TTC549 (cell line): ENCODE data around the gene GFM2.
"Not testable (repeated sequence)": the region's sequence is repeated elsewhere in the genome, so short reads cannot be mapped to it uniquely, and the experiment has no call there.

Experiments used
- FAIRE-seq: peaks from 2 replicates; lab custom pipeline; 2012; peaks lifted over from hg19 to GRCh38; lab: Jason Lieb, UNC

GFM2 gene

DNA sequence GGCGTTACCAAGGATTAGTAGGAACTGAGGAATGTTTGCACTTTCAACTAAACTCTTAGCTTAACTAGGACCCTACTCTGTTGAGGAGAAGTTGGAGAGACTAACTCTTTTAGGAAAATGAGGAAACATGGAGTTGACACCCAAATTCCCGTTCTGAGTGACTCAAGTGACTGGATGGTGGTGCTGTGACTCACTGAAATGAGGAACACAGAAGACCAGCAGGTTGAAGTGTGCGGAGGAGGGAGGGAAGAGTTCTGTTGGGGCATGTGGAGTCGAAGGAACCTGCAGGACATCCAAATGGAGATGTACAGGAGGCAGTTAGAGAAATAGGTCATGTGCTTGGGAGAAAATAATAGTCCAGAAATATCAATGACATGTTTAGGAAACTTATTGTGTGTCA lies 73.7 kb downstream of the GFM2 start:
- no peak for FAIRE-seq

DNA sequence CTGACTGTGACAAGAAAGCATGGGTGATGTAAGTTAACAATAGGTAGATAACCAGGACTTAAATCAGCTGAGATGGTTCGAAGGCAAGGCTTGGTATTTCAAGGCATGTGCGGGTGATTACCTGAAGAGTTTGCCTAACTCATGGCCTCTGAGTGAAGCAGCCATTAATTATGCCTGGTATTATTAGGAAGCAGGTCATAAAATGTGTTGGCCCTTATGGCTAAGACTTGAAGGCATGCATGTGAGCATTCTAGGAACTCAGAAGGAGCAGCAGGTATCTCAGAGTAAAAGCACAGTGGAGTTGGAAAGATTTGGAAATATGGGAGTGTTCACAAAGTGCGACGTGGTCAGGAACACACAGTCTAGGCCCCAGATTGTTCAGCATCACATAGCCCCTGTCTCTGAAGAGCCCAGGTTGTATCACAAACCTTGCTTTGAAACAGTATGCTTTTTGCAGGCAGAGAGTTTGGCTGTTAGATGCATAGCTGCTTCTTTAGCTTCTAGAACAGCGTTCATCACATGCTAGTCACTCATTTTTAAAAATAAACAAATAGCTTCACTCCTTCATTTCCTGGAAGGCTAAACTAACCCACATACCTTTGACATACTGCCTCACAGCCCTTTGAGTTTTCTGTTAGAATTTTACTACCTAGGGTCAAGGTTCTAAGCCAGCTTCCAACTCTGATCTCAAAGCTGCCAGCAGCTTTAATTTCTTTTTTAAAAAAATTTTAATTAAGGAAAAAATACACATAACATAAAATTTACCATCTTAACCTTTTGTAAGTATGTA lies 79.8 kb downstream of the GFM2 start:
- FAIRE-seq, result no peak

DNA sequence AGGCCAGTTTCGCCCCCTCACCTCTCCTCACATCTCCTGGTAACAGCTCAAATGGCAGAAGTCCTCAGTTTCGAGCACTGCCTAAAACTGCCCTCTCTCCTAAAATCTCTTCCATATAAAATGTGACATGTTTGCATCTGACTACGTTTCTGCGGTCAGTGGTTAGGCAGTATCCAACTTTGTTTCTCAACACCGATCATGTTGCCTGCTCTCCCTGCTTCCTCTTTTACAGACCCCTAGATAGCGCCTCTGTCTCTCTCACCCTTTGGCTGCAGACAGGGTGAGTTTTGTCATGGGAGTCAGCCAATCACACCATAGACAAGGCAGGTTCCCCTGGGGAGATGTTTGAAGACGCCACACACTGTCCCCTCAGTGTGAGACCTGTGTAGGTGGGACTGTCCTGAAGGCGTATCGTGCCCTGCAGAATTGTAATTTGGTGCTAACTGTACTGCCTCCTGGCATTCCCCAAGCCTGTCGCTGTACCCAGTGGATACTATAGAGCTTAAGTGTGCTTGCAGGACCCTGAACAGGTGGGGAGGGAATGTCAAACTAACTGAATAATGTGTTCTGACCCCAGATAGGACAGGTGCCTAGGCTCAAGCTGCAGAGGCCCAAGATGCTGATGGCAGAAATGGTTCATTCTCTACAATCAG lies 80.8 kb downstream of the GFM2 start:
- no peak for FAIRE-seq

DNA sequence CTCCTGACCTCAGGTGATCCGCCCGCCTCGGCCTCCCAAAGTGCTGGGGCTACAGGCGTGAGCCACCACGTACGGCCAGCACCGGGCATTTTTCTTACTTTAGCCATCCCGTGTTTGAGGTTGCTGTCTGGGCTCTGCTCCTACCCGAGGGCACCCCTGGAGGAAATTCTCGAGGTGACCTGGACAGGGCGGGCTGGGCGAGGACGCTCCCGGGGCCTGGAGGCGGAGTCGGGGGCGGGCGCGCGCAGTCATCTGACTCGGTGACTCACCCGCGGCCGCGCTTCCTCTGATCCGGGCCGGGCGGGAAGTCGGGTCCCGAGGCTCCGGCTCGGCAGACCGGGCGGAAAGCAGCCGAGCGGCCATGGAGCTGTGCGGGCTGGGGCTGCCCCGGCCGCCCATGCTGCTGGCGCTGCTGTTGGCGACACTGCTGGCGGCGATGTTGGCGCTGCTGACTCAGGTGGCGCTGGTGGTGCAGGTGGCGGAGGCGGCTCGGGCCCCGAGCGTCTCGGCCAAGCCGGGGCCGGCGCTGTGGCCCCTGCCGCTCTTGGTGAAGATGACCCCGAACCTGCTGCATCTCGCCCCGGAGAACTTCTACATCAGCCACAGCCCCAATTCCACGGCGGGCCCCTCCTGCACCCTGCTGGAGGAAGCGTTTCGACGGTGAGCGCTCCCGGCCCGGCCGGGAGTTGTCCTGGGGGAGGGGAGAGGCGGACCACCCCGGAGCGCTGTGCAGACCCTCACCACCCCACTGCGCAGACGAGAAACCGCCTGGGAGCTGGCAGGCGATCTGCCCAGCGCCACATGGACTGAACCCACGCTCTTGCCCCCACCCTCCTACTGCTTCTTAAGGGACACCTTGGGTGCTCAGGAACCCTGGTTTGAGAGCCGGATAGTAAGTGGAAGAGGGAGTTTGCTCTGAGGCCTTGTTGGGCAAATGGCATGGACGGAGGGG lies 81.7 kb downstream of the GFM2 start, which contains the start of gene HEXB:
TSS of gene HEXB (plus strand) at position 334 of the 952 bp plus-strand sequence. CDS start at position 362, 28 bp downstream.
- FAIRE-seq, result no peak

DNA sequence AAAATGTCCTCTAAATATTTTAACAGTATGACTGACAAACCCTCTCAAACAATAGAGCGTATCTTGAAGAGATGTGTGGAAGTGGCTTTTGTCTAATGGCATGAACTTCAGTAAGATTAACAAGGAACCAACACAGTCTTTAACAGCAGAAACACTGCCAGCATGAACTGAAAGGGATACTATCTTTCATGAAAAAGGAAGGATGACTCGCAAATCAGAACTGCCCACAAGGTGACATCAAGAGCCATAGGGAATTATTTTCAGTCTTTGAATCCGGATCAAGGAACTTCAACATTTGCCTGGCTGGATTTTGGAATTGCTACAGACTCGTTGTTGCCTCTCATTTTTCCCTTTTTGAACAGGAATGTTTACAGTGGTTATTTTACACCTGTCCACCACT lies 87.0 kb downstream of the GFM2 start:
- no peak for FAIRE-seq

DNA sequence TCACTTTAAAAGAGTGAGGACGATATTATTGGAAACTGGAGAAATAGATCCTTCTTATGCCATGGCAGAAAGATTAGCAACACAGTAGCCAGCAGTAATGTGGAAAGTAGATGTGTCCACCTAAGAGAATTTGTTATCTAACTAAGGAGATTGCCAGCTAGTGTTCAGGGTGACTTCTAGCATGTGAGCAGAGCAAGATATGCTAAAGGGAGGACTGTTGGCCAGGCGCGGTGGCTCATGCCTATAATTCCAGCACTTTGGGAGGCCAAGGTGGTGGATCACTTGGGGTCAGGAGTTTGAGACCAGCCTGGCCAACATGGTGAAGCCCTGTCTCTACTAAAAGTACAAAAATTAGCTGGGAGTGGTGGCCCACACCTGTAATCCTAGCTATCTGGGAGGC lies 87.6 kb downstream of the GFM2 start:
- not testable (repeated sequence) for FAIRE-seq

DNA sequence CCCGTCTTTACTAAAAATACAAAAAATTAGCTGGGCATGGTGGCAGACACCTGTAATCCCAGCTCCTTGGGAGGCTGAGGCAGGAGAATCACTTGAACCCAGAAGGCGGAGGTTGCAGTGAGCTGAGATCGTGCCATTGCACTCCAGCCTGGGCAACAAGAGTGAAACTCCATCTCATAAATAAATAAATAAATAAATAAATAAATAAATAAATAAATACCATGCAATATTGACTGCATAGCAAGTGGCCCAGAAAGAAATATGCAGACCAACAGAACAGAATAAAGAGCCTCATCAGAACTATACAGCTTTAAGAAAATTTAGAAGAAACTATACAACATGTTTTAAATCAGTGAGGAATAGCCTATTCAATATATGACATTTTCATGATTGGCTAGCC lies 88.8 kb downstream of the GFM2 start:
- not testable (repeated sequence) for FAIRE-seq

DNA sequence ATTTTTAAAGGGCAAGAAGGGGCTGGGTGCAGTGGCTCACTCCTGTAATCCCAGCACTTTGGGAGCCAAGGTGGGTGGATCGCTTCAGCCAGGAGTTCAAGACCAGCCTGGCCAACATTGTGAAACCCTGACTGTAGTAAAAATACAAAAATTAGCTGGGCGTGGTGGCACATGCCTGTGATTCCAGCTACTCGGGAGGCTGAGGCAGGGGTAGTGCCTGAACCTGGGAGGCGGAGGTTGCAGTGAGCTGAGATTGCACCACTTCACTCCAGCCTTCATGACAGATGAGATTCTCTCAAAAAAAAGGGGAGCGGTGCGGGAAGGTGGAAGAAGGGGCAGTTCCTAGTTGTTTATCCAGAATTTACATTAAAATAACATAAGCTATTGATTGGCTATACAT lies 90.5 kb downstream of the GFM2 start:
- not testable (repeated sequence) for FAIRE-seq

DNA sequence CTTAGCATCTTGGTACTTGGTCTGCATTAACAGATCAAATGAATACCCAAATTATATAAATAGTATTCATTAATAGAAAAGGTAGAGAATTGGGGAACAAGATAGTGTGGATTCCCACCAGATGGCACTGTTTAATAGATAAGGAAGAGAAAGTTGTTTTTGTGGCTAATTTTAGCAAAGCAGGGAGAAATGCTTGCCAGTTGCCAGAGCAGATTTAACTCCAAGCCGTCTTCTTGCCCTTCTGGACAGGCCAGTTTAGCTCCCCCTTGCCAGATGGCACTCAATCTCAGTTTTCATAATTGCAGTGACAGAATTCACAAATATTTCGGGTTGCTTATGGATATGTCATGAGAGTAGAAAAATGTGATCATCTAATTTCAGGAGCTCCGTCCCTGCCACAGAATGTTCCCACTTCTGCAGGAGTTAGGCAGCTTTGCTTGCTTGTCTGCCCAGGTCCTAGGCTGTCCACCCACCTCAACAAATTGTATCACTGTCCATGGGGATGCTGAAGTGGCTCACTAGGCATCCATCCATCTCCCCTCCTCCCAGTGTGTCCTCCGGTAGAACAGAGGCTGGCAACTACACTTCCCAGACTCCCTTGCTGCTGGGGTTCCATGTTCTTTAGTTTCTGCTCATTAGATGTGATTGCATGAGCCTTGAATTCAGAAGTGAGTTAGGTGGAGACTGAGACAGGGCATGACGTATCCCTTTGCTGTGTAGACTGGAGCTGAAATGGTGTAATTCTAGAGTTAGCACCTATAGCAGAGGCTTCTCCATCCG lies 93.7 kb downstream of the GFM2 start:
- no peak for FAIRE-seq

DNA sequence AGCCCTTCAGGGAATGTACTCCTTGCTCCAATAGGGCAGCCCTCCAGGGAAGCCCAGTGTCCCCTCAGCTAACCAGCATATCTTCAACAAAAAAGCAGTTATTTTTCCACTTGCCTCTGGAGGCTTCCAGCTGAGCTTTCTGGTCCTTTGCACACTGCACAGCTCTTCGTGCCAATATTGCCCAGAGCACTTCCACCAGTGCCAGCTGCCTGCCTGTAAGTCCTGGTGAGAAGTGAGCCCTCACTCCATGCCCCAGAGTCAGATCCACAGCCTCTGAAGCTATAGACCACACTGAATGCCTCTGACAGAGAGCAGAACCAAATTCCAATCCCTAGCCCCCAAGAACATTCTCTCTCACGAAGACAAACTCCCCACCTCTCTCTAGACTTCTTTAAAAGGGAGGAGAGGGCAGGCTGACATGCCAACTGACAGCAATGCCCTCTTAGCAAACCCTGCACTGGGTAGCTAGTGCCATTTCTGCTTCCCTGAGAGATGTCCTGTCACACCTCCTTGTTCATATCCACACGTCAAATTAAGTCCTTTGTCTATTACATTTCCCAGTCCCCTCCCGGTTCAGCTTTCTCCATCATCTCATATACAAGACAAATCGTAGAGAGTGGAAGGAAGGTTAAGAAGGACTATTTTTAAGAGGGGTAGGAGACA lies 94.6 kb downstream of the GFM2 start:
- FAIRE-seq, result no peak
